Gastrocnemius medialis (tissue), 4 donors: ENCODE measurements around the gene KPNA3.

Experiments used
- POLR2A ChIP-seq, 2 donors: fragments of 450-650 bp; IDR thresholded peaks; one replicate each; pipeline ENCODE4 v1.6.1; 2017; ENCODE audit warnings: antibody characterized with exemption in 2 of 2, mild to moderate bottlenecking in 2 of 2, moderate library complexity in 2 of 2
- TF ChIP-seq, protein P1 (sequence below), 5 experiments: fragments of 450-650 bp in 3 of 5; fragments of 200-600 bp in 2 of 5; sonication (generic) in 2 of 5; IDR thresholded peaks in 4 of 5; conservative IDR thresholded peaks in 1 of 5; 1 replicate in 4 of 5; 2 replicates in 1 of 5; pipeline ENCODE4 v1.5.1; 2016 to 2019; ENCODE audit warnings: antibody characterized with exemption in 5 of 5, mild to moderate bottlenecking in 3 of 5, moderate library complexity in 3 of 5

GRCh38 chr13:49746111-49746510, 46.4 kb downstream of the KPNA3 start:
- TF ChIP-seq, protein P1, sequence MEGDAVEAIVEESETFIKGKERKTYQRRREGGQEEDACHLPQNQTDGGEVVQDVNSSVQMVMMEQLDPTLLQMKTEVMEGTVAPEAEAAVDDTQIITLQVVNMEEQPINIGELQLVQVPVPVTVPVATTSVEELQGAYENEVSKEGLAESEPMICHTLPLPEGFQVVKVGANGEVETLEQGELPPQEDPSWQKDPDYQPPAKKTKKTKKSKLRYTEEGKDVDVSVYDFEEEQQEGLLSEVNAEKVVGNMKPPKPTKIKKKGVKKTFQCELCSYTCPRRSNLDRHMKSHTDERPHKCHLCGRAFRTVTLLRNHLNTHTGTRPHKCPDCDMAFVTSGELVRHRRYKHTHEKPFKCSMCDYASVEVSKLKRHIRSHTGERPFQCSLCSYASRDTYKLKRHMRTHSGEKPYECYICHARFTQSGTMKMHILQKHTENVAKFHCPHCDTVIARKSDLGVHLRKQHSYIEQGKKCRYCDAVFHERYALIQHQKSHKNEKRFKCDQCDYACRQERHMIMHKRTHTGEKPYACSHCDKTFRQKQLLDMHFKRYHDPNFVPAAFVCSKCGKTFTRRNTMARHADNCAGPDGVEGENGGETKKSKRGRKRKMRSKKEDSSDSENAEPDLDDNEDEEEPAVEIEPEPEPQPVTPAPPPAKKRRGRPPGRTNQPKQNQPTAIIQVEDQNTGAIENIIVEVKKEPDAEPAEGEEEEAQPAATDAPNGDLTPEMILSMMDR (IDR thresholded peaks at IDR 0.05 in 4 of 5, conservative IDR thresholded peaks at IDR 0.05 in 1 of 5): no peak
- no peak for TF ChIP-seq POLR2A (IDR thresholded peaks at IDR 0.05)
